Immature natural killer cell (primary cell): ENCODE data around the gene SYTL3. TPM values are rescaled to one million over a fixed set of nuclear protein-coding genes. Genes with fewer than 3 reads are reported as not detected.
"Not testable (repeated sequence)": the region's sequence is repeated elsewhere in the genome, so short reads cannot be mapped to it uniquely, and the experiment has no call there.

ENCODE experiments used
- DNase-seq, 3 donors: peaks; one replicate each; pipeline ENCODE4 v3.0.0; 2022; ENCODE audit warnings: mixed read lengths in 1 of 3
- H3K27ac Mint-ChIP-seq, 6 donors: one replicate each; pipeline ENCODE4 v1.8.0; 2020; ENCODE audit warnings: mixed read lengths in 6 of 6, mild to moderate bottlenecking in 5 of 6, inconsistent platforms in 4 of 6, moderate library complexity in 3 of 6
- H3K27me3 Mint-ChIP-seq, 3 donors: one replicate each; pipeline ENCODE4 v1.8.0; 2020 to 2021; ENCODE audit warnings: low read depth in 3 of 3, mild to moderate bottlenecking in 3 of 3, mixed read lengths in 3 of 3, moderate library complexity in 3 of 3, inconsistent platforms in 1 of 3
- H3K36me3 Mint-ChIP-seq, 3 donors: one replicate each; pipeline ENCODE4 v1.8.0; 2020; ENCODE audit warnings: mixed read lengths in 3 of 3, inconsistent platforms in 2 of 3, mild to moderate bottlenecking in 2 of 3
- H3K4me1 Mint-ChIP-seq, 2 donors: one replicate each; pipeline ENCODE4 v1.8.0; 2020; ENCODE audit warnings: inconsistent platforms in 2 of 2, mild to moderate bottlenecking in 2 of 2, mixed read lengths in 2 of 2, moderate library complexity in 1 of 2
- H3K4me3 Mint-ChIP-seq, 5 donors: one replicate each; pipeline ENCODE4 v1.8.0; 2020; ENCODE audit warnings: mild to moderate bottlenecking in 5 of 5, mixed read lengths in 5 of 5, inconsistent platforms in 3 of 5, moderate library complexity in 3 of 5
- H3K9me3 Mint-ChIP-seq, 6 donors: one replicate each; pipeline ENCODE4 v1.8.0; 2020; ENCODE audit warnings: mild to moderate bottlenecking in 6 of 6, mixed read lengths in 6 of 6, inconsistent platforms in 4 of 6, moderate library complexity in 3 of 6
- polyA plus RNA-seq, 3 donors: library from polyadenylated mRNA; unstranded; fragments of 300-500 nt; fragmentation: Illumina TruSeq; gene quantifications; one replicate each; pipeline ENCODE4 v1.2.3, GENCODE V29; 2021

SYTL3 gene
- polyA plus RNA-seq, 3 donors from 2014 or later, result 45.4 to 56.5 (median 52.0) TPM

DNA sequence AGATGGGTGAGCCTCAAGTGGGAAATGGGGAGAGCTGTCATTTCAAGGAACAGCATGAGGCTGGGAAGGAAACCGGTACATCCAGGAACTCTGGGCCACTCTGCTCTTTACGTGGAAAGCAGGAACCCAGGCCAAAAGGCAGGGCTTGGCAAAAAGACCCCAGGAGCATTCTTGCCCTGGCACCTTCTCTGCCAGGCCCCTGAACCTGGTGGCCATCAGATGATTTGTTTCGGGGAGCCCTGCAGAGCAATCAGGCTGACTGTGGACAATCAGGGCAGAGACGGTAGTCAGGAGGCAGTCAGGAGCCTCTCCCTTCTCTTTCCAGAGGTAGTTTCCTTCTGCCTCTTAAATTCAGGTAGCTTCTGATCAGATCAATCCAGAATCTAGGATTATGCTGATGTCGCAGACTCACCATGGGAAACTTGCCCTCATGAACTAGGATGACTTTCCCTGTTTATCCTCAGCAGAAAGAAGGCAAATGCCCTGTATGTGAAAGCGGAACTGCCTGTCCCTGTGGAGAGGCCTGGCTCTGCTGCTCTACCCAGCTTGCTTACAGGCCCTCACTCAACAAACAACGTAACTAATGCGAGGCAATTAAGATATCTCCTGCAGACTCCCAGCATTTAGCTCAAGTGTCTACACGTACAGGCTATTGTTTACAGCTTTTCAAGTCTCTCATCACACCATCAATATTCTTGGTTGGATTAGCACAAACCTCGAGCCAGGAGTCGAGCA, 132.7 kb downstream of the SYTL3 start:
- no peak overlapping the region for H3K4me3 Mint-ChIP-seq
- H3K27ac Mint-ChIP-seq, result peak overlapping the region in 3 of 6 donors; percentile 50 to 93 (median 79)
- DNase-seq, result no peak
- H3K9me3 Mint-ChIP-seq, result no peaks in the 10 kb centered on the region
- H3K4me1 Mint-ChIP-seq, result peaks cover 2 to 17% of the 10 kb centered on the region in 2 donors
- peaks cover 31 to 77% (median 37%) of the 10 kb centered on the region in 3 donors for H3K36me3 Mint-ChIP-seq
- peaks cover 2 to 9% (median 6%) of the 10 kb centered on the region in 3 donors for H3K27me3 Mint-ChIP-seq

DNA sequence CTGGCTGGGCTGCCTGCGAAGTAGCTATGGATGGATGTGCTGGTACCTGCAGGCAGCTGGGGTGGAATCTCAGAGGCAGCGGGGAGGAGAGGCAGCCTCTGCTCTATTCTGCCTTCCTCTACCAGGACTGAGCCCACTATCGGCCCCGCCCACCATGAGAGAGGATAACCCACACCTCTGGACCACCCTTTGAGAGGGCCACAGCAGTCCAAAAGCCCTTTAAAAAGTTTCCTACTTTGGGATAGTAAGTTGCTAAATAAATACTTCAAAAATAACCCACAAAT, 133.3 kb downstream of the SYTL3 start:
- H3K27me3 Mint-ChIP-seq, result peaks cover 2 to 9% (median 6%) of the 10 kb centered on the region in 3 donors
- peaks cover 3 to 17% of the 10 kb centered on the region in 2 donors for H3K4me1 Mint-ChIP-seq
- H3K4me3 Mint-ChIP-seq, result no peak overlapping the region
- peak overlapping the region in 2 of 6 donors; percentile 29 to 40 for H3K27ac Mint-ChIP-seq
- DNase-seq, result no peak
- H3K9me3 Mint-ChIP-seq, result no peaks in the 10 kb centered on the region
- peaks cover 31 to 75% (median 37%) of the 10 kb centered on the region in 3 donors for H3K36me3 Mint-ChIP-seq

DNA sequence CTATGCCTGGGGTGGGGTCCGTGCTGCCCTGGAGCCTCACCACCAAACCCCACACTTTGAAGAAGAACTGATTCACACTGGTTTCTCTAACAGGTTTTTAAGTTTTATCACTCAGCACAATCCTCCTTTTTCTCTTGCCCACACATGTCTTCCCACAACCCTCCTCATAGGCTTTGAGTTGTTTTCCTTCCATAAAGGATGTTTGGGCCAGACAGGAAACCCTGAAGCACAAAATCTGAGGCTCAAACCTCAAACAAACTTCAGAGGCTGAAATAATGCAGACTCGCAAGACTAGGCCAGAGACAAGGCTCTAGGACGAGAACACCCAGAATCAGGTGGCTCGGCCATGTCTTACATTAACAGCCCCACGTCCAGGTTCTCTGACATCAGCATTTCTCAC, 134.0 kb downstream of the SYTL3 start:
- no peaks in the 10 kb centered on the region for H3K9me3 Mint-ChIP-seq
- H3K4me1 Mint-ChIP-seq, result peaks cover 9 to 14% of the 10 kb centered on the region in 2 donors
- peak overlapping the region in 3 of 6 donors; percentile 34 to 49 (median 45) for H3K27ac Mint-ChIP-seq
- no peak for DNase-seq
- H3K27me3 Mint-ChIP-seq, result peaks cover 2 to 6% (median 4%) of the 10 kb centered on the region in 3 donors
- H3K36me3 Mint-ChIP-seq, result peaks cover 25 to 70% (median 35%) of the 10 kb centered on the region in 3 donors
- no peak overlapping the region for H3K4me3 Mint-ChIP-seq

GRCh38 chr6:158784505-158784904, 134.7 kb downstream of the SYTL3 start:
- Mint-ChIP-seq H3K4me1 (peaks cover 15 to 16% of the 10 kb centered on the region in 2 donors), H3K27me3 (peaks cover 2 to 7% (median 3%) of the 10 kb centered on the region in 3 donors), H3K4me3 (no peak overlapping the region), H3K36me3 (peaks cover 23 to 66% (median 31%) of the 10 kb centered on the region in 3 donors), H3K27ac (peak overlapping the region in 4 of 6 donors; percentile 7 to 67 (median 38)), H3K9me3 (no peaks in the 10 kb centered on the region)
- DNase-seq, result no peak

DNA sequence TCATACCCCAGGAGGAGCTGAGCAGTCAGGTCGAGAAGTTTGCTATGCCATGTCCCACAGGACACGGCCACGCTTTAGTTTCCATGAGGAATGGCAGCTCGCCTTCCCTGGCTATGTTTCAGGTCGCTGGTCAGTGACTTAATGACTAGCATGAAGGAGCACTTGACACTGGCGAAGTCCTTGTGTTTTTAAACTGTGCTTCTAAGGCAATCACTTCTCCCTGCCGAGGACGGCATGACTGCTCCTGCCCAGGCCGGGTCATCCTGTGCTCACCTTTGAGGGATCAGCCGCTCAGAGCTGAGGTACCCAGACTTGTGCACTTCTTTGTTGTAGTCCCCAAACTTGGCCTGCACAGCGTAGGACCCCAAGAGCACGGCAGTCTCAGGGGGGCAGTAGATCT, 135.2 kb downstream of the SYTL3 start:
- Mint-ChIP-seq H3K27me3 (peaks cover 2 to 11% (median 3%) of the 10 kb centered on the region in 3 donors), H3K4me3 (no peak overlapping the region), H3K36me3 (peaks cover 23 to 66% (median 31%) of the 10 kb centered on the region in 3 donors), H3K27ac (peak overlapping the region in 1 of 6 donors; percentile 40), H3K9me3 (no peaks in the 10 kb centered on the region), H3K4me1 (peaks cover 21% of the 10 kb centered on the region in 2 donors)
- no peak for DNase-seq

GRCh38 chr6:158786645-158787304, 136.9 kb downstream of the SYTL3 start:
- Mint-ChIP-seq H3K4me1 (peaks cover 35 to 36% of the 10 kb centered on the region in 2 donors), H3K27me3 (peaks cover 2 to 13% (median 3%) of the 10 kb centered on the region in 3 donors), H3K36me3 (peaks cover 15 to 50% (median 27%) of the 10 kb centered on the region in 3 donors), H3K9me3 (no peaks in the 10 kb centered on the region), H3K27ac (peak overlapping the region in 5 of 6 donors; percentile 5 to 49 (median 34)), H3K4me3 (no peak overlapping the region)
- DNase-seq, result no peak

DNA sequence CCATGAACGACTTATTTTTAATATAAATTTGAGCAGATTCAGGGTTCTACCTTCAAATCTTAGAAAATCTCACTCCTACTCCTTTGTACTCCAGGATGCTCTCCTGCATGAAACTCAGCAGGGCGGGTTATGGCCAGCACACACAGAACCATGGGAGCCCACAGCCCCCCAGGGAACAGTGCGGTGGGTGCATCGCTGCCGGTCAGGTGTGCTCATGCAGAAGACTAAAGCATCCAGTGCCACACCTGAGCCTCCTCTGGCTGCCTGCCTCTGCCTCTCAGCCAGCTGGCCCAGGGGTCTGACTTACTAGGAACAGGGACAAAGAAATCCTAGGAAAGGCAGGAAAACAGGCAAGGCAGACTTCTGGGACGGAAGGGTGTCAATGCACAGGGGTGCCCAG, 137.5 kb downstream of the SYTL3 start:
- no peak for DNase-seq
- peaks cover 15 to 46% (median 23%) of the 10 kb centered on the region in 3 donors for H3K36me3 Mint-ChIP-seq
- peak overlapping the region in 5 of 6 donors; percentile 40 to 80 (median 63) for H3K27ac Mint-ChIP-seq
- H3K27me3 Mint-ChIP-seq, result peaks cover 0 to 13% (median 3%) of the 10 kb centered on the region in 3 donors
- no peaks in the 10 kb centered on the region for H3K9me3 Mint-ChIP-seq
- peak overlapping the region in 1 of 5 donors; percentile 30 for H3K4me3 Mint-ChIP-seq
- H3K4me1 Mint-ChIP-seq, result peaks cover 35 to 36% of the 10 kb centered on the region in 2 donors

DNA sequence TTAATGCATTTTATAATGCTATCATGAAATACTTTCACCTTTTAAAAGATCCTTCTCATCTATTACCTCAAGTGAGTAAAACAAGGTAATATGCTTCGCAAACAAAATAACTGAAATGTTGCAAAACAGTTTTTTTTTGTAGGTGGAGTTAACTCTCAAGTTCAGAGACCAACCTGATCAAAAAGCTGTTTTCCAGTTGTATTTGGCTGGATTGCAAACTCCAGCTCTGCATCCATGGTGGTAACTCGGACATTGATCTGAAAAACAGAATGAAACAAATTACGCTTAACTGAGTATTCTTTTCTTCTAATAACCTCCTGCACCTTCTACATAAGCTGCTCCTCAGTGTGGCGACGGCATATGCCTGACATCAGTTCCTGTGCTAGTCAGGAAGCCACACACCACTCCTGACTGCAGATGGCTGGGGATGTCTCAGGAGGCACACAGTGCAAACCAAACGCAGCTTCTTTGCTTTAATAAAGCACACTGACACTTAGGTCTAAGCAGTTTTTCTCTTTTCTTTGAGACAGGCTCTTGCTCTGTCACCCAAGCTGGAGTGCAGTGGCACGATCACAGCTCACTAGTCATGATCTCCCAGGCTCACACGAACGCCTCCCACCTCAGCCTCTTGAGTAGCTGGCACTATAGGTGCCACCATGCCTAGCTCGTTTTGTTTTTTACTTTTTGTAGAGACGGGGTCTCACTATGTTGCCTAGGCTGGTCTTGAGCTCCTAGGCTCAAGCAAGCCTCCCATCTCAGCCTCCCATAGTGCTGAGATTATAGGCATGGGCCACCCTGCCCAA, 139.5 kb downstream of the SYTL3 start:
- Mint-ChIP-seq H3K27me3 (peaks cover 0 to 9% (median 3%) of the 10 kb centered on the region in 3 donors), H3K4me1 (peaks cover 48 to 53% of the 10 kb centered on the region in 2 donors), H3K36me3 (peaks cover 8 to 27% (median 9%) of the 10 kb centered on the region in 3 donors), H3K27ac (peak overlapping the region; percentile 95 to 98 (median 97)), H3K9me3 (no peaks in the 10 kb centered on the region), H3K4me3 (peak overlapping the region; percentile 70 to 79 (median 78))
- DNase-seq, result peak; percentile 67 to 75 (median 74)

- DNase-seq, result no peak
- no peaks in the 10 kb centered on the region for H3K9me3 Mint-ChIP-seq
- H3K4me1 Mint-ChIP-seq, result peaks cover 66 to 73% of the 10 kb centered on the region in 2 donors
- H3K27me3 Mint-ChIP-seq, result peaks cover 0 to 9% (median 0%) of the 10 kb centered on the region in 3 donors
- H3K36me3 Mint-ChIP-seq, result peaks cover 4 to 14% (median 7%) of the 10 kb centered on the region in 3 donors
- H3K27ac Mint-ChIP-seq, result peak overlapping the region; percentile 81 to 98 (median 96)
- peak overlapping the region in 1 of 5 donors; percentile 35 for H3K4me3 Mint-ChIP-seq
Observed at GRCh38 chr6:158791274-158791855, 141.5 kb downstream of the SYTL3 start.

- not testable (repeated sequence) for H3K36me3 Mint-ChIP-seq, H3K27me3 Mint-ChIP-seq, H3K4me3 Mint-ChIP-seq, DNase-seq, H3K9me3 Mint-ChIP-seq
- H3K27ac Mint-ChIP-seq, result peak overlapping the region in 5 of 6 donors; percentile 31 to 76 (median 42)
- H3K4me1 Mint-ChIP-seq, result peaks cover 77 to 80% of the 10 kb centered on the region in 2 donors
Observed at GRCh38 chr6:158792505-158792904, 142.7 kb downstream of the SYTL3 start.

- H3K27ac Mint-ChIP-seq, result peak overlapping the region in 4 of 6 donors; percentile 36 to 65 (median 47)
- peak overlapping the region in 2 of 5 donors; percentile 9 to 41 for H3K4me3 Mint-ChIP-seq
- peaks cover 78 to 88% of the 10 kb centered on the region in 2 donors for H3K4me1 Mint-ChIP-seq
- DNase-seq, result peak; percentile 28 to 52 (median 40)
- H3K36me3 Mint-ChIP-seq, result no peaks in the 10 kb centered on the region
- H3K9me3 Mint-ChIP-seq, result no peaks in the 10 kb centered on the region
- H3K27me3 Mint-ChIP-seq, result peaks cover 0 to 9% (median 0%) of the 10 kb centered on the region in 3 donors
Observed at GRCh38 chr6:158793432-158793831, 143.6 kb downstream of the SYTL3 start.

- Mint-ChIP-seq H3K4me1 (peaks cover 78 to 89% of the 10 kb centered on the region in 2 donors), H3K9me3 (no peaks in the 10 kb centered on the region), H3K27me3 (peaks cover 0 to 1% (median 0%) of the 10 kb centered on the region in 3 donors), H3K36me3 (no peaks in the 10 kb centered on the region), H3K27ac (peak overlapping the region; percentile 11 to 86 (median 78)), H3K4me3 (peak overlapping the region; percentile 46 to 74 (median 56))
- DNase-seq, result no peak
Observed at GRCh38 chr6:158795516-158795915, 145.7 kb downstream of the SYTL3 start.

- no peaks in the 10 kb centered on the region for H3K36me3 Mint-ChIP-seq
- H3K27ac Mint-ChIP-seq, result peak overlapping the region; percentile 39 to 86 (median 60)
- no peaks in the 10 kb centered on the region for H3K9me3 Mint-ChIP-seq
- no peak for DNase-seq
- H3K4me3 Mint-ChIP-seq, result peak overlapping the region; percentile 7 to 77 (median 58)
- H3K4me1 Mint-ChIP-seq, result peaks cover 76 to 82% of the 10 kb centered on the region in 2 donors
- H3K27me3 Mint-ChIP-seq, result no peaks in the 10 kb centered on the region
Observed at GRCh38 chr6:158796353-158796752, 146.5 kb downstream of the SYTL3 start.
